Measurements from ENCODE around the gene PLAC1. TPM values are rescaled to one million over a fixed set of nuclear protein-coding genes. Genes with fewer than 3 reads are reported as not detected.

Gene PLAC1
- total and polyA plus RNA-seq, 2 experiments from 2014 or later, result 0.50 to 0.83 TPM

- Mint-ChIP-seq H3K27me3 (ENCODE audit: insufficient read depth, low read depth, poor library complexity) (no peaks in the 10 kb centered on the region), H3K27ac (no peak overlapping the region), H3K4me3 (no peak overlapping the region), H3K9me3 (no peaks in the 10 kb centered on the region), H3K4me1 (peaks cover 5% of the 10 kb centered on the region; the same call in 2 of the 3 replicates), H3K36me3 (ENCODE audit: low read depth) (no peaks in the 10 kb centered on the region)
- Histone ChIP-seq H3K79me2 (replicated peaks; ENCODE audit: insufficient read depth) (no peaks in the 10 kb centered on the region), H3K36me3 (ENCODE audit: insufficient read depth) (no peaks in the 10 kb centered on the region), H4K20me1 (replicated peaks; ENCODE audit: insufficient read depth) (no peaks in the 10 kb centered on the region), H3K4me1 (ENCODE audit: insufficient read depth) (no peaks in the 10 kb centered on the region), H3K4me2 (no peak overlapping the region), H3F3A (replicated peaks; ENCODE audit: low read depth) (no peaks in the 10 kb centered on the region), H3K27me3 (ENCODE audit: insufficient read depth) (no peaks in the 10 kb centered on the region), H3K27ac (ENCODE audit: low read depth) (no peak overlapping the region), H3K4me3 (no peak overlapping the region), H2AFZ (no peak overlapping the region), H3K9me2 (ENCODE audit: insufficient read depth) (no peaks in the 10 kb centered on the region)
- TF ChIP-seq, protein P1, sequence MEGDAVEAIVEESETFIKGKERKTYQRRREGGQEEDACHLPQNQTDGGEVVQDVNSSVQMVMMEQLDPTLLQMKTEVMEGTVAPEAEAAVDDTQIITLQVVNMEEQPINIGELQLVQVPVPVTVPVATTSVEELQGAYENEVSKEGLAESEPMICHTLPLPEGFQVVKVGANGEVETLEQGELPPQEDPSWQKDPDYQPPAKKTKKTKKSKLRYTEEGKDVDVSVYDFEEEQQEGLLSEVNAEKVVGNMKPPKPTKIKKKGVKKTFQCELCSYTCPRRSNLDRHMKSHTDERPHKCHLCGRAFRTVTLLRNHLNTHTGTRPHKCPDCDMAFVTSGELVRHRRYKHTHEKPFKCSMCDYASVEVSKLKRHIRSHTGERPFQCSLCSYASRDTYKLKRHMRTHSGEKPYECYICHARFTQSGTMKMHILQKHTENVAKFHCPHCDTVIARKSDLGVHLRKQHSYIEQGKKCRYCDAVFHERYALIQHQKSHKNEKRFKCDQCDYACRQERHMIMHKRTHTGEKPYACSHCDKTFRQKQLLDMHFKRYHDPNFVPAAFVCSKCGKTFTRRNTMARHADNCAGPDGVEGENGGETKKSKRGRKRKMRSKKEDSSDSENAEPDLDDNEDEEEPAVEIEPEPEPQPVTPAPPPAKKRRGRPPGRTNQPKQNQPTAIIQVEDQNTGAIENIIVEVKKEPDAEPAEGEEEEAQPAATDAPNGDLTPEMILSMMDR (conservative IDR thresholded peaks at IDR 0.05; ENCODE audit: low read depth in 2 of 2), result no peak
- TF ChIP-seq STAT1 (IDR thresholded peaks at IDR 0.05; ENCODE audit: unreplicated experiment) (no peak), ZNF114 (CRISPR knock-in tag; IDR thresholded peaks at IDR 0.05) (no peak), EZH2 (IDR thresholded peaks at IDR 0.05; ENCODE audit: low read depth, unreplicated experiment) (no peak), NANOG (IDR thresholded peaks at IDR 0.05; ENCODE audit: borderline replicate concordance) (no peak), ETS1 (IDR thresholded peaks at IDR 0.05) (no peak), CREB1 (CRISPR knock-in tag; IDR thresholded peaks at IDR 0.05; ENCODE audit: low read depth) (no peak)
- TF ChIP-seq, protein P2, sequence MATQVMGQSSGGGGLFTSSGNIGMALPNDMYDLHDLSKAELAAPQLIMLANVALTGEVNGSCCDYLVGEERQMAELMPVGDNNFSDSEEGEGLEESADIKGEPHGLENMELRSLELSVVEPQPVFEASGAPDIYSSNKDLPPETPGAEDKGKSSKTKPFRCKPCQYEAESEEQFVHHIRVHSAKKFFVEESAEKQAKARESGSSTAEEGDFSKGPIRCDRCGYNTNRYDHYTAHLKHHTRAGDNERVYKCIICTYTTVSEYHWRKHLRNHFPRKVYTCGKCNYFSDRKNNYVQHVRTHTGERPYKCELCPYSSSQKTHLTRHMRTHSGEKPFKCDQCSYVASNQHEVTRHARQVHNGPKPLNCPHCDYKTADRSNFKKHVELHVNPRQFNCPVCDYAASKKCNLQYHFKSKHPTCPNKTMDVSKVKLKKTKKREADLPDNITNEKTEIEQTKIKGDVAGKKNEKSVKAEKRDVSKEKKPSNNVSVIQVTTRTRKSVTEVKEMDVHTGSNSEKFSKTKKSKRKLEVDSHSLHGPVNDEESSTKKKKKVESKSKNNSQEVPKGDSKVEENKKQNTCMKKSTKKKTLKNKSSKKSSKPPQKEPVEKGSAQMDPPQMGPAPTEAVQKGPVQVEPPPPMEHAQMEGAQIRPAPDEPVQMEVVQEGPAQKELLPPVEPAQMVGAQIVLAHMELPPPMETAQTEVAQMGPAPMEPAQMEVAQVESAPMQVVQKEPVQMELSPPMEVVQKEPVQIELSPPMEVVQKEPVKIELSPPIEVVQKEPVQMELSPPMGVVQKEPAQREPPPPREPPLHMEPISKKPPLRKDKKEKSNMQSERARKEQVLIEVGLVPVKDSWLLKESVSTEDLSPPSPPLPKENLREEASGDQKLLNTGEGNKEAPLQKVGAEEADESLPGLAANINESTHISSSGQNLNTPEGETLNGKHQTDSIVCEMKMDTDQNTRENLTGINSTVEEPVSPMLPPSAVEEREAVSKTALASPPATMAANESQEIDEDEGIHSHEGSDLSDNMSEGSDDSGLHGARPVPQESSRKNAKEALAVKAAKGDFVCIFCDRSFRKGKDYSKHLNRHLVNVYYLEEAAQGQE (IDR thresholded peaks at IDR 0.05; ENCODE audit: unreplicated experiment), result no peak
- DNase-seq (ENCODE audit: low spot score) (no peak), ATAC-seq (no peak)
Measured at GRCh38 chrX:134684956-134685355, 26.7 kb upstream of the PLAC1 start.

GRCh38 chrX:134683351-134684005 lies 25.2 kb upstream of the PLAC1 start:
- no peaks in the 10 kb centered on the region for H3K36me3 Mint-ChIP-seq (ENCODE audit: low read depth)
- no peaks in the 10 kb centered on the region for H3K9me2 ChIP-seq (ENCODE audit: insufficient read depth)
- no peaks in the 10 kb centered on the region for H3K4me1 ChIP-seq (ENCODE audit: insufficient read depth)
- H3K9me3 Mint-ChIP-seq, result no peaks in the 10 kb centered on the region
- no peak overlapping the region for H3K4me3 ChIP-seq
- no peaks in the 10 kb centered on the region for H3K4me1 Mint-ChIP-seq
- no peak overlapping the region for H3K27ac Mint-ChIP-seq
- H3K27ac ChIP-seq (ENCODE audit: low read depth), result no peak overlapping the region
- no peak overlapping the region for H3K4me3 Mint-ChIP-seq
- no peaks in the 10 kb centered on the region for H4K20me1 ChIP-seq (replicated peaks; ENCODE audit: insufficient read depth)
- H2AFZ ChIP-seq, result no peak overlapping the region
- H3K36me3 ChIP-seq (ENCODE audit: insufficient read depth), result no peaks in the 10 kb centered on the region
- H3F3A ChIP-seq (replicated peaks; ENCODE audit: low read depth), result no peaks in the 10 kb centered on the region
- no peak for TF ChIP-seq JUNB (IDR thresholded peaks at IDR 0.05; ENCODE audit: unreplicated experiment)
- TF ChIP-seq EZH2phosphoT487 (IDR thresholded peaks at IDR 0.05; ENCODE audit: unreplicated experiment), result no peak
- no peak for TF ChIP-seq ZNF114 (CRISPR knock-in tag; IDR thresholded peaks at IDR 0.05)
- ATAC-seq (no peak), DNase-seq (ENCODE audit: low spot score) (no peak)
- H3K27me3 Mint-ChIP-seq (ENCODE audit: insufficient read depth, low read depth, poor library complexity), result no peaks in the 10 kb centered on the region
- no peaks in the 10 kb centered on the region for H3K79me2 ChIP-seq (replicated peaks; ENCODE audit: insufficient read depth)
- no peaks in the 10 kb centered on the region for H3K27me3 ChIP-seq (ENCODE audit: insufficient read depth)
- no peak overlapping the region for H3K4me2 ChIP-seq
